Ovary (tissue), 10 donors: ENCODE measurements around the gene GGTLC1. TPM values are rescaled to one million over a fixed set of nuclear protein-coding genes. Genes with fewer than 3 reads are reported as not detected.

Experiments
- DNase-seq, 5 donors: peaks; one replicate each; pipeline ENCODE4 v3.0.0-alpha.2; 2019 to 2020
- H3K27ac ChIP-seq, 2 donors: fragments of 200-600 bp; one replicate each; pipeline versions ENCODE4 v1.5.1 to v1.8.0; 2019 to 2022
- H3K27me3 ChIP-seq: fragments of 200-600 bp; one replicate; pipeline ENCODE4 v1.8.0; 2022
- H3K36me3 ChIP-seq: fragments of 200-600 bp; sonication (generic); one replicate; pipeline ENCODE4 v1.5.1; 2019
- H3K4me1 ChIP-seq: one replicate; pipeline ENCODE4 v1.8.1; 2013; ENCODE audit warnings: mild to moderate bottlenecking, moderate library complexity; ENCODE audit not compliant: insufficient read depth
- H3K4me3 ChIP-seq: fragments of 200-600 bp; sonication (generic); one replicate; pipeline ENCODE4 v1.5.1; 2017
- H3K9me3 ChIP-seq, 2 donors: fragments of 200-600 bp in 1 of 2; sonication (generic) in 1 of 2; one replicate each; pipeline versions ENCODE4 v1.5.1 to v1.8.1; 2013 to 2019; ENCODE audit warnings: mild to moderate bottlenecking in 1 of 2, moderate library complexity in 1 of 2
- CTCF ChIP-seq, 3 donors: fragments of 450-650 bp in 2 of 3; fragments of 200-600 bp in 1 of 3; IDR thresholded peaks; one replicate each; pipeline versions ENCODE4 v1.5.1 to v1.8.0; 2016 to 2022; ENCODE audit warnings: antibody characterized with exemption in 3 of 3, mild to moderate bottlenecking in 1 of 3
- EP300 ChIP-seq: sonication (generic); formaldehyde crosslinking; IDR thresholded peaks from one replicate; pipeline ENCODE4 v1.6.1; 2017; ENCODE audit warnings: antibody characterized with exemption
- POLR2A ChIP-seq: fragments of 450-650 bp; IDR thresholded peaks from one replicate; pipeline ENCODE4 v1.6.1; 2017; ENCODE audit warnings: antibody characterized with exemption, mild to moderate bottlenecking, moderate library complexity
- WGBS, 3 donors: extraction: QIAGEN DNeasy Blood & Tissue Kit in 1 of 3; methylation state at CpG; one replicate each; pipeline versions ENCODE4 v1.1.5 to v1.1.7; 2013 to 2017; 5-methylcytosine and 5-hydroxymethylcytosine counted together
- intact Hi-C, 4 donors: fragments of 100-400 bp; cut with DNase I; formaldehyde crosslinking; loops; one replicate each; pipeline versions ENCODE4 v1.11.0 to v1.15.1; 2022 to 2023
- long read RNA-seq, 3 donors: library from polyadenylated mRNA in 2 of 3; unstranded in 2 of 3; transcript quantifications; one replicate each; pipeline ENCODE4 v2.0.0 and lab custom pipeline, GENCODE V29; 2021 to 2026
- polyA plus RNA-seq, 2 donors: library from polyadenylated mRNA; stranded (reverse); fragments of 200-250 nt in 1 of 2; fragments of 350-450 nt in 1 of 2; fragmentation: Illumina TruSeq in 1 of 2; extraction: RNeasy Lipid Tissue Mini Kit (QIAGEN cat#74804) in 1 of 2; gene quantifications; one replicate each; pipeline ENCODE4 v1.2.3, GENCODE V29; 2013 to 2014
- total RNA-seq, 7 donors: library from RNA; depleted of rRNA in 2 of 7; stranded (reverse); fragments of >200 nt in 2 of 7; fragmentation: NEBNext Ultra II Directional in 3 of 7; extraction: Animal tissue kit (Norgen Biotek cat#: 25700) in 3 of 7; gene quantifications; one replicate each; pipeline versions ENCODE4 v1.1.0 to v1.2.4, GENCODE V29; 2016 to 2023
- donor health status: DM: no; HTN: no; CAD: no; lungs with moderate emphysema.
- donor health status: DM: no; HTN: no; CAD: no.
- donor health status: Bipolar disorder and iron deficiency.
- donor health status: DM: yes; HTN: yes; CAD: no.
- donor health status: DM: no; HTN: no; CAD: no.
- donor health status: DM: yes; HTN: yes; CAD: no.

The GGTLC1 gene
- total RNA-seq (not detected), polyA plus RNA-seq (not detected)
- long read RNA-seq, donor 1: 0 reads
- long read RNA-seq, donor 2: 0 reads
- long read RNA-seq, donor 3: 0 reads

GRCh38 chr20:23988561-23988960 is at the start of gene GGTLC1:
GGTLC1 (minus strand) TSS chr20:23988779; CDS start chr20:23986611, 2,168 bp downstream.
- Histone ChIP-seq H3K9me3 (no peaks in the 10 kb centered on the region), H3K36me3 (no peaks in the 10 kb centered on the region), H3K4me3 (no peak within 1 kb of the TSS), H3K27ac (no peak within 1 kb of the TSS), H3K27me3 (no peaks in the 10 kb centered on the region), H3K4me1 (no peaks in the 10 kb centered on the region)
- 91 to 95% (median 93%) methylated on average over 25 to 26 of the region's 26 CpGs for WGBS, 3 donors
- TF ChIP-seq EP300 (no peak), CTCF (IDR thresholded peaks at IDR 0.05) (no peak), POLR2A (no peak)
- no peak for DNase-seq
- intact Hi-C loops: loop anchor here in 1 of 4 donors (10.0 kb wide), 1 partner anchor 384 kb away; the partner anchor contains the start of gene CST9

- no peaks in the 10 kb centered on the region for H3K27me3 ChIP-seq
- TF ChIP-seq CTCF (IDR thresholded peaks at IDR 0.05): no peak
- no peak for TF ChIP-seq EP300
- no peak for TF ChIP-seq POLR2A
- no peaks in the 10 kb centered on the region for H3K9me3 ChIP-seq
- intact Hi-C loops: no loop called here
- H3K36me3 ChIP-seq: no peaks in the 10 kb centered on the region
- H3K27ac ChIP-seq: no peak overlapping the region
- no peaks in the 10 kb centered on the region for H3K4me1 ChIP-seq
- DNase-seq: no peak
- H3K4me3 ChIP-seq: no peak overlapping the region
- 31 to 49% (median 44%) methylated on average over 2 of the region's 2 CpGs for WGBS, 3 donors
Measured at GRCh38 chr20:24034820-24035219, 46.2 kb upstream of the GGTLC1 start.

GRCh38 chr20:24033565-24033964 is 45.0 kb upstream of the GGTLC1 start:
- intact Hi-C loops: no loop called here
- no peaks in the 10 kb centered on the region for H3K27me3 ChIP-seq
- H3K4me1 ChIP-seq: no peaks in the 10 kb centered on the region
- H3K27ac ChIP-seq: no peak overlapping the region
- H3K36me3 ChIP-seq: no peaks in the 10 kb centered on the region
- no peaks in the 10 kb centered on the region for H3K9me3 ChIP-seq
- no peak for TF ChIP-seq CTCF (IDR thresholded peaks at IDR 0.05)
- no peak for TF ChIP-seq POLR2A
- TF ChIP-seq EP300: no peak
- no peak overlapping the region for H3K4me3 ChIP-seq
- 95 to 98% (median 98%) methylated on average over 3 of the region's 3 CpGs for WGBS, 3 donors
- no peak for DNase-seq

GRCh38 chr20:24033151-24033550 is 44.6 kb upstream of the GGTLC1 start:
- Histone ChIP-seq H3K27me3 (no peaks in the 10 kb centered on the region), H3K36me3 (no peaks in the 10 kb centered on the region), H3K9me3 (no peaks in the 10 kb centered on the region), H3K27ac (no peak overlapping the region), H3K4me1 (no peaks in the 10 kb centered on the region), H3K4me3 (no peak overlapping the region)
- TF ChIP-seq POLR2A (no peak), EP300 (no peak), CTCF (IDR thresholded peaks at IDR 0.05) (no peak)
- intact Hi-C loops: no loop called here
- DNase-seq: no peak
